GM23338 (cell line): ENCODE data around the gene SLC9A9. TPM values are rescaled to one million over a fixed set of nuclear protein-coding genes. Genes with fewer than 3 reads are reported as not detected.

Experiments used
- ATAC-seq: fragments of 200-7000 bp; cut with Tn5 transposase; 3 replicates; pipeline ENCODE4 v1.9.1; 2020
- DNase-seq: peaks from one replicate; pipeline ENCODE4 v3.0.0-alpha.2; 2015; ENCODE audit warnings: low spot score
- H2AFZ ChIP-seq: fragments of 200-600 bp; sonication (generic); 2 replicates; pipeline ENCODE4 v1.8.0; 2016; ENCODE audit warnings: antibody characterized with exemption, mild to moderate bottlenecking, moderate library complexity
- H3F3A ChIP-seq: fragments of 200-600 bp; sonication (generic); replicated peaks from 2 replicates; pipeline ENCODE4 v1.8.0; 2017; ENCODE audit warnings: antibody characterized with exemption, mixed run types, low read depth
- H3K27ac ChIP-seq: fragments of 200-600 bp; sonication (generic); 2 replicates; pipeline ENCODE4 v1.6.1; 2016; ENCODE audit warnings: low read depth
- H3K27me3 ChIP-seq: fragments of 200-600 bp; sonication (generic); 2 replicates; pipeline ENCODE4 v1.8.0; 2016; ENCODE audit warnings: mild to moderate bottlenecking, mixed run types, moderate library complexity; ENCODE audit not compliant: insufficient read depth
- H3K36me3 ChIP-seq: fragments of 200-600 bp; sonication (generic); 2 replicates; pipeline ENCODE4 v1.8.0; 2016; ENCODE audit warnings: mild to moderate bottlenecking; ENCODE audit not compliant: insufficient read depth
- H3K4me1 ChIP-seq: fragments of 200-600 bp; sonication (generic); 2 replicates; pipeline ENCODE4 v1.8.0; 2016; ENCODE audit warnings: mild to moderate bottlenecking, moderate library complexity; ENCODE audit not compliant: insufficient read depth
- H3K4me2 ChIP-seq: fragments of 200-600 bp; sonication (generic); 2 replicates; pipeline ENCODE4 v1.7.1; 2017; ENCODE audit warnings: mixed run types
- H3K4me3 ChIP-seq: fragments of 200-600 bp; sonication (generic); 2 replicates; pipeline ENCODE4 v1.6.1; 2016; ENCODE audit warnings: mixed run types
- H3K79me2 ChIP-seq: fragments of 200-600 bp; sonication (generic); replicated peaks from 2 replicates; pipeline ENCODE4 v1.8.0; 2017; ENCODE audit warnings: mild to moderate bottlenecking; ENCODE audit not compliant: insufficient read depth
- H3K9me2 ChIP-seq: fragments of 200-600 bp; sonication (generic); 2 replicates; pipeline ENCODE4 v1.8.0; 2017; ENCODE audit not compliant: insufficient read depth
- H4K20me1 ChIP-seq: fragments of 200-600 bp; sonication (generic); replicated peaks from 2 replicates; pipeline ENCODE4 v1.8.0; 2017; ENCODE audit warnings: mild to moderate bottlenecking; ENCODE audit not compliant: insufficient read depth
- H3K27ac Mint-ChIP-seq: 2 replicates; pipeline ENCODE4 v1.8.0; 2020; ENCODE audit warnings: inconsistent platforms, mild to moderate bottlenecking, moderate library complexity, mixed read lengths
- H3K27me3 Mint-ChIP-seq: 3 replicates; pipeline ENCODE4 v1.8.0; 2022; ENCODE audit warnings: low read depth, mild to moderate bottlenecking, moderate library complexity, mixed read lengths, inconsistent platforms; ENCODE audit not compliant: insufficient read depth, poor library complexity
- H3K36me3 Mint-ChIP-seq: 3 replicates; pipeline ENCODE4 v1.8.0; 2021; ENCODE audit warnings: low read depth, mild to moderate bottlenecking, inconsistent platforms, moderate library complexity, mixed read lengths
- H3K4me1 Mint-ChIP-seq: 3 replicates; pipeline ENCODE4 v1.8.0; 2020; ENCODE audit warnings: mild to moderate bottlenecking, inconsistent platforms, mixed read lengths
- H3K4me3 Mint-ChIP-seq: 3 replicates; pipeline ENCODE4 v1.8.0; 2021; ENCODE audit warnings: moderate library complexity, mild to moderate bottlenecking, inconsistent platforms, mixed read lengths
- H3K9me3 Mint-ChIP-seq: 3 replicates; pipeline ENCODE4 v1.8.0; 2020; ENCODE audit warnings: moderate library complexity, mild to moderate bottlenecking, inconsistent platforms, mixed read lengths
- CREB1 ChIP-seq: fragments of 250-450 bp; sonication (Bioruptor Pico); IDR thresholded peaks from 2 replicates; pipeline ENCODE4 v1.5.0; 2020; ENCODE audit warnings: low read depth, mild to moderate bottlenecking, moderate library complexity
- EZH2 ChIP-seq: fragments of 200-600 bp; sonication (generic); IDR thresholded peaks from one replicate; pipeline ENCODE4 v1.8.0; 2017; ENCODE audit warnings: antibody characterized with exemption, mild to moderate bottlenecking, low read depth; ENCODE audit not compliant: unreplicated experiment
- EZH2phosphoT487 ChIP-seq: fragments of 200-600 bp; sonication (generic); IDR thresholded peaks from one replicate; pipeline ENCODE4 v1.8.1; 2018; ENCODE audit warnings: antibody characterized with exemption; ENCODE audit not compliant: unreplicated experiment
- JUNB ChIP-seq: IDR thresholded peaks from one replicate; pipeline ENCODE4 v1.6.1; 2016; ENCODE audit warnings: antibody characterized with exemption; ENCODE audit not compliant: unreplicated experiment
- NANOG ChIP-seq: IDR thresholded peaks from 2 replicates; pipeline ENCODE4 v1.6.1; 2016; ENCODE audit warnings: antibody characterized with exemption, borderline replicate concordance
- POLR2AphosphoS5 ChIP-seq: IDR thresholded peaks from 2 replicates; pipeline ENCODE4 v1.6.1; 2016; ENCODE audit warnings: antibody characterized with exemption, low read depth
- STAT1 ChIP-seq: IDR thresholded peaks from one replicate; pipeline ENCODE4 v1.6.1; 2016; ENCODE audit warnings: antibody characterized with exemption; ENCODE audit not compliant: unreplicated experiment
- ZNF114 ChIP-seq: fragments of 250-450 bp; sonication (Bioruptor Pico); IDR thresholded peaks from 2 replicates; pipeline ENCODE4 v1.5.0; 2020; ENCODE audit warnings: mild to moderate bottlenecking, moderate library complexity
- ZNF331 ChIP-seq: fragments of 250-450 bp; sonication (Bioruptor Pico); IDR thresholded peaks from 2 replicates; pipeline ENCODE4 v1.5.0; 2020; ENCODE audit warnings: low read depth, mild to moderate bottlenecking, moderate library complexity
- polyA plus RNA-seq: library from polyadenylated mRNA; unstranded; fragments of >200 nt; fragmentation: Nextera tagmentation; extraction: Ambion mirVana; gene quantifications from 2 replicates; pipeline ENCODE4 v1.2.1, GENCODE V29; 2016
- total RNA-seq: library from RNA; depleted of rRNA; stranded (reverse); fragments of >200 nt; shearing (Covaris generic); gene quantifications from 2 replicates; pipeline ENCODE4 v1.2.3, GENCODE V29; 2014
- TF ChIP-seq, protein P1 (sequence below): IDR thresholded peaks from one replicate; pipeline ENCODE4 v1.6.1; 2018; ENCODE audit warnings: antibody characterized with exemption; ENCODE audit not compliant: unreplicated experiment
- TF ChIP-seq, protein P2 (sequence below): IDR thresholded peaks from 2 replicates; pipeline ENCODE4 v1.6.1; 2016; ENCODE audit warnings: antibody characterized with exemption
- TF ChIP-seq, protein P3 (sequence below), 2 experiments: fragments of 200-600 bp in 1 of 2; sonication (generic) in 1 of 2; conservative IDR thresholded peaks; 2 replicates each; pipeline versions ENCODE4 v1.5.1 to v1.6.1; 2016 to 2017; ENCODE audit warnings: antibody characterized with exemption in 2 of 2, low read depth in 2 of 2, mild to moderate bottlenecking in 2 of 2, moderate library complexity in 1 of 2
- TF ChIP-seq, protein P4 (sequence below): fragments of 250-450 bp; sonication (Bioruptor Pico); IDR thresholded peaks from 2 replicates; pipeline ENCODE4 v1.5.0; 2020; ENCODE audit warnings: mild to moderate bottlenecking, moderate library complexity

Gene SLC9A9
- total and polyA plus RNA-seq, 2 experiments from 2014 or later, result 1.3 to 1.6 TPM

DNA sequence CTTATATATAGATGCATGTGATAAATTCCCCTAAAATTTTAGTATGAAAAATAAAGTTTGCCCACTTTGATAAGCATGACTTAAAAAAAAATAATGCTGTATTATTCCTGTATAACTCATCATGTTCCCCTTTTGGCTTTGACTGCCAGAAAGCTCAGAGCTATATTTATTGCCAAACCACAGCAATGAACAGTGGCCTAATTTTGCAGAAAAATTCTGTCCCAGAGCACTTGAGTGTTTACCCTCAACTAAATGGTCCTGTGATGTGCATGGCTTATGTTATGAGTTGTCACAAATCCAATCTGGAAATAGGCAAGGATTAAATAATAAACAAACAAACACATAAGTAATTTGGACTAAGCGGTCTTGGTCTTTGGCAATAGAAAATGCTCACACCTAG is 276.7 kb downstream of the SLC9A9 start:
- TF ChIP-seq, protein P1, sequence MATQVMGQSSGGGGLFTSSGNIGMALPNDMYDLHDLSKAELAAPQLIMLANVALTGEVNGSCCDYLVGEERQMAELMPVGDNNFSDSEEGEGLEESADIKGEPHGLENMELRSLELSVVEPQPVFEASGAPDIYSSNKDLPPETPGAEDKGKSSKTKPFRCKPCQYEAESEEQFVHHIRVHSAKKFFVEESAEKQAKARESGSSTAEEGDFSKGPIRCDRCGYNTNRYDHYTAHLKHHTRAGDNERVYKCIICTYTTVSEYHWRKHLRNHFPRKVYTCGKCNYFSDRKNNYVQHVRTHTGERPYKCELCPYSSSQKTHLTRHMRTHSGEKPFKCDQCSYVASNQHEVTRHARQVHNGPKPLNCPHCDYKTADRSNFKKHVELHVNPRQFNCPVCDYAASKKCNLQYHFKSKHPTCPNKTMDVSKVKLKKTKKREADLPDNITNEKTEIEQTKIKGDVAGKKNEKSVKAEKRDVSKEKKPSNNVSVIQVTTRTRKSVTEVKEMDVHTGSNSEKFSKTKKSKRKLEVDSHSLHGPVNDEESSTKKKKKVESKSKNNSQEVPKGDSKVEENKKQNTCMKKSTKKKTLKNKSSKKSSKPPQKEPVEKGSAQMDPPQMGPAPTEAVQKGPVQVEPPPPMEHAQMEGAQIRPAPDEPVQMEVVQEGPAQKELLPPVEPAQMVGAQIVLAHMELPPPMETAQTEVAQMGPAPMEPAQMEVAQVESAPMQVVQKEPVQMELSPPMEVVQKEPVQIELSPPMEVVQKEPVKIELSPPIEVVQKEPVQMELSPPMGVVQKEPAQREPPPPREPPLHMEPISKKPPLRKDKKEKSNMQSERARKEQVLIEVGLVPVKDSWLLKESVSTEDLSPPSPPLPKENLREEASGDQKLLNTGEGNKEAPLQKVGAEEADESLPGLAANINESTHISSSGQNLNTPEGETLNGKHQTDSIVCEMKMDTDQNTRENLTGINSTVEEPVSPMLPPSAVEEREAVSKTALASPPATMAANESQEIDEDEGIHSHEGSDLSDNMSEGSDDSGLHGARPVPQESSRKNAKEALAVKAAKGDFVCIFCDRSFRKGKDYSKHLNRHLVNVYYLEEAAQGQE, result no peak
- no peak for TF ChIP-seq CREB1 (CRISPR knock-in tag)
- TF ChIP-seq POLR2AphosphoS5, result no peak
- no peak for TF ChIP-seq NANOG
- TF ChIP-seq JUNB, result no peak
- TF ChIP-seq, protein P2, sequence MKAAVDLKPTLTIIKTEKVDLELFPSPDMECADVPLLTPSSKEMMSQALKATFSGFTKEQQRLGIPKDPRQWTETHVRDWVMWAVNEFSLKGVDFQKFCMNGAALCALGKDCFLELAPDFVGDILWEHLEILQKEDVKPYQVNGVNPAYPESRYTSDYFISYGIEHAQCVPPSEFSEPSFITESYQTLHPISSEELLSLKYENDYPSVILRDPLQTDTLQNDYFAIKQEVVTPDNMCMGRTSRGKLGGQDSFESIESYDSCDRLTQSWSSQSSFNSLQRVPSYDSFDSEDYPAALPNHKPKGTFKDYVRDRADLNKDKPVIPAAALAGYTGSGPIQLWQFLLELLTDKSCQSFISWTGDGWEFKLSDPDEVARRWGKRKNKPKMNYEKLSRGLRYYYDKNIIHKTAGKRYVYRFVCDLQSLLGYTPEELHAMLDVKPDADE, result no peak
- no peak for TF ChIP-seq STAT1
- TF ChIP-seq, protein P3, sequence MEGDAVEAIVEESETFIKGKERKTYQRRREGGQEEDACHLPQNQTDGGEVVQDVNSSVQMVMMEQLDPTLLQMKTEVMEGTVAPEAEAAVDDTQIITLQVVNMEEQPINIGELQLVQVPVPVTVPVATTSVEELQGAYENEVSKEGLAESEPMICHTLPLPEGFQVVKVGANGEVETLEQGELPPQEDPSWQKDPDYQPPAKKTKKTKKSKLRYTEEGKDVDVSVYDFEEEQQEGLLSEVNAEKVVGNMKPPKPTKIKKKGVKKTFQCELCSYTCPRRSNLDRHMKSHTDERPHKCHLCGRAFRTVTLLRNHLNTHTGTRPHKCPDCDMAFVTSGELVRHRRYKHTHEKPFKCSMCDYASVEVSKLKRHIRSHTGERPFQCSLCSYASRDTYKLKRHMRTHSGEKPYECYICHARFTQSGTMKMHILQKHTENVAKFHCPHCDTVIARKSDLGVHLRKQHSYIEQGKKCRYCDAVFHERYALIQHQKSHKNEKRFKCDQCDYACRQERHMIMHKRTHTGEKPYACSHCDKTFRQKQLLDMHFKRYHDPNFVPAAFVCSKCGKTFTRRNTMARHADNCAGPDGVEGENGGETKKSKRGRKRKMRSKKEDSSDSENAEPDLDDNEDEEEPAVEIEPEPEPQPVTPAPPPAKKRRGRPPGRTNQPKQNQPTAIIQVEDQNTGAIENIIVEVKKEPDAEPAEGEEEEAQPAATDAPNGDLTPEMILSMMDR (conservative IDR thresholded peaks at IDR 0.05; ENCODE audit: low read depth in 2 of 2), result no peak
- TF ChIP-seq ZNF331 (CRISPR knock-in tag), result no peak
- no peak for TF ChIP-seq ZNF114
- TF ChIP-seq, protein P4, sequence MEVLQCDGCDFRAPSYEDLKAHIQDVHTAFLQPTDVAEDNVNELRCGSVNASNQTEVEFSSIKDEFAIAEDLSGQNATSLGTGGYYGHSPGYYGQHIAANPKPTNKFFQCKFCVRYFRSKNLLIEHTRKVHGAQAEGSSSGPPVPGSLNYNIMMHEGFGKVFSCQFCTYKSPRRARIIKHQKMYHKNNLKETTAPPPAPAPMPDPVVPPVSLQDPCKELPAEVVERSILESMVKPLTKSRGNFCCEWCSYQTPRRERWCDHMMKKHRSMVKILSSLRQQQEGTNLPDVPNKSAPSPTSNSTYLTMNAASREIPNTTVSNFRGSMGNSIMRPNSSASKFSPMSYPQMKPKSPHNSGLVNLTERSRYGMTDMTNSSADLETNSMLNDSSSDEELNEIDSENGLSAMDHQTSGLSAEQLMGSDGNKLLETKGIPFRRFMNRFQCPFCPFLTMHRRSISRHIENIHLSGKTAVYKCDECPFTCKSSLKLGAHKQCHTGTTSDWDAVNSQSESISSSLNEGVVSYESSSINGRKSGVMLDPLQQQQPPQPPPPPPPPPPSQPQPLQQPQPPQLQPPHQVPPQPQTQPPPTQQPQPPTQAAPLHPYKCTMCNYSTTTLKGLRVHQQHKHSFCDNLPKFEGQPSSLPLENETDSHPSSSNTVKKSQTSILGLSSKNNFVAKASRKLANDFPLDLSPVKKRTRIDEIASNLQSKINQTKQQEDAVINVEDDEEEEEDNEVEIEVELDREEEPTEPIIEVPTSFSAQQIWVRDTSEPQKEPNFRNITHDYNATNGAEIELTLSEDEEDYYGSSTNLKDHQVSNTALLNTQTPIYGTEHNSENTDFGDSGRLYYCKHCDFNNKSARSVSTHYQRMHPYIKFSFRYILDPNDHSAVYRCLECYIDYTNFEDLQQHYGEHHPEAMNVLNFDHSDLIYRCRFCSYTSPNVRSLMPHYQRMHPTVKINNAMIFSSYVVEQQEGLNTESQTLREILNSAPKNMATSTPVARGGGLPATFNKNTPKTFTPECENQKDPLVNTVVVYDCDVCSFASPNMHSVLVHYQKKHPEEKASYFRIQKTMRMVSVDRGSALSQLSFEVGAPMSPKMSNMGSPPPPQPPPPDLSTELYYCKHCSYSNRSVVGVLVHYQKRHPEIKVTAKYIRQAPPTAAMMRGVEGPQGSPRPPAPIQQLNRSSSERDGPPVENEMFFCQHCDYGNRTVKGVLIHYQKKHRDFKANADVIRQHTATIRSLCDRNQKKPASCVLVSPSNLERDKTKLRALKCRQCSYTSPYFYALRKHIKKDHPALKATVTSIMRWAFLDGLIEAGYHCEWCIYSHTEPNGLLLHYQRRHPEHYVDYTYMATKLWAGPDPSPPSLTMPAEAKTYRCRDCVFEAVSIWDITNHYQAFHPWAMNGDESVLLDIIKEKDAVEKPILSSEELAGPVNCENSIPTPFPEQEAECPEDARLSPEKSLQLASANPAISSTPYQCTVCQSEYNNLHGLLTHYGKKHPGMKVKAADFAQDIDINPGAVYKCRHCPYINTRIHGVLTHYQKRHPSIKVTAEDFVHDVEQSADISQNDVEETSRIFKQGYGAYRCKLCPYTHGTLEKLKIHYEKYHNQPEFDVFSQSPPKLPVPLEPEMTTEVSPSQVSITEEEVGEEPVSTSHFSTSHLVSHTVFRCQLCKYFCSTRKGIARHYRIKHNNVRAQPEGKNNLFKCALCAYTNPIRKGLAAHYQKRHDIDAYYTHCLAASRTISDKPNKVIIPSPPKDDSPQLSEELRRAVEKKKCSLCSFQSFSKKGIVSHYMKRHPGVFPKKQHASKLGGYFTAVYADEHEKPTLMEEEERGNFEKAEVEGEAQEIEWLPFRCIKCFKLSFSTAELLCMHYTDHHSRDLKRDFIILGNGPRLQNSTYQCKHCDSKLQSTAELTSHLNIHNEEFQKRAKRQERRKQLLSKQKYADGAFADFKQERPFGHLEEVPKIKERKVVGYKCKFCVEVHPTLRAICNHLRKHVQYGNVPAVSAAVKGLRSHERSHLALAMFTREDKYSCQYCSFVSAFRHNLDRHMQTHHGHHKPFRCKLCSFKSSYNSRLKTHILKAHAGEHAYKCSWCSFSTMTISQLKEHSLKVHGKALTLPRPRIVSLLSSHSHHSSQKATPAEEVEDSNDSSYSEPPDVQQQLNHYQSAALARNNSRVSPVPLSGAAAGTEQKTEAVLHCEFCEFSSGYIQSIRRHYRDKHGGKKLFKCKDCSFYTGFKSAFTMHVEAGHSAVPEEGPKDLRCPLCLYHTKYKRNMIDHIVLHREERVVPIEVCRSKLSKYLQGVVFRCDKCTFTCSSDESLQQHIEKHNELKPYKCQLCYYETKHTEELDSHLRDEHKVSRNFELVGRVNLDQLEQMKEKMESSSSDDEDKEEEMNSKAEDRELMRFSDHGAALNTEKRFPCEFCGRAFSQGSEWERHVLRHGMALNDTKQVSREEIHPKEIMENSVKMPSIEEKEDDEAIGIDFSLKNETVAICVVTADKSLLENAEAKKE (CRISPR knock-in tag), result no peak
- no peak for TF ChIP-seq EZH2phosphoT487
- no peak for TF ChIP-seq EZH2
- ATAC-seq, result no peak
- Mint-ChIP-seq H3K4me3 (no peak overlapping the region), H3K27ac (no peak overlapping the region), H3K27me3 (no peaks in the 10 kb centered on the region), H3K9me3 (no peaks in the 10 kb centered on the region), H3K36me3 (no peaks in the 10 kb centered on the region), H3K4me1 (no peaks in the 10 kb centered on the region)
- H3K27me3 ChIP-seq, result no peaks in the 10 kb centered on the region
- no peak for DNase-seq
- H3K4me1 ChIP-seq, result no peaks in the 10 kb centered on the region
- H3K9me2 ChIP-seq, result no peaks in the 10 kb centered on the region
- no peak overlapping the region for H3K4me2 ChIP-seq
- H3K27ac ChIP-seq, result no peak overlapping the region
- H2AFZ ChIP-seq, result no peak overlapping the region
- no peak overlapping the region for H3K4me3 ChIP-seq
- no peaks in the 10 kb centered on the region for H3K36me3 ChIP-seq
- H3F3A ChIP-seq, result no peaks in the 10 kb centered on the region
- H4K20me1 ChIP-seq, result no peaks in the 10 kb centered on the region
- no peaks in the 10 kb centered on the region for H3K79me2 ChIP-seq
